A549 (cell line): ENCODE measurements around the gene LMO2. TPM values are rescaled to one million over a fixed set of nuclear protein-coding genes. Genes with fewer than 3 reads are reported as not detected.

Source experiments
- ATAC-seq, 2 experiments: fragments of 200-7000 bp in 1 of 2; fragments of >200 bp in 1 of 2; cut with Nextera tagmentation in 1 of 2; cut with Tn5 transposase in 1 of 2; 3 replicates each; pipeline versions ENCODE4 v1.8.0 to v1.9.1; 2018 to 2020; ENCODE audit warnings: mild to moderate bottlenecking in 1 of 2, moderate library complexity in 1 of 2
- CTCF ChIA-PET: fragments of 300-600 bp; sonication (Branson Sonifier 250); formaldehyde crosslinking; extraction: SDS; loops from one replicate; lab custom pipeline; 2021; ENCODE audit warnings: antibody characterized with exemption, inconsistent platforms; lab: Yijun Ruan, JAX
- POLR2A ChIA-PET: fragments of 350-600 bp; formaldehyde crosslinking; extraction: SDS; loops from one replicate; lab custom pipeline; 2021; ENCODE audit warnings: antibody characterized with exemption, inconsistent platforms; lab: Yijun Ruan, JAX
- DNase-seq, 2 experiments: peaks; one replicate each; pipeline versions ENCODE4 v3.0.0 to v3.0.0-alpha.2; 2011 to 2016; ENCODE audit warnings: low read depth in 1 of 2, low spot score in 1 of 2
- FAIRE-seq: peaks from 2 replicates; lab custom pipeline; 2011; peaks lifted over from hg19 to GRCh38; lab: Jason Lieb, UNC
- H3K27ac ChIP-seq, 2 experiments: fragments of >200 bp; sonication (Bioruptor Twin); formaldehyde crosslinking; 3 replicates each; pipeline ENCODE4 v1.5.1; 2016 to 2017
- H3K4me1 ChIP-seq: fragments of >200 bp; sonication (Bioruptor Twin); formaldehyde crosslinking; 3 replicates; pipeline ENCODE4 v1.6.1; 2016
- H3K4me2 ChIP-seq: fragments of >200 bp; sonication (Bioruptor Twin); formaldehyde crosslinking; 3 replicates; pipeline ENCODE4 v1.6.1; 2016
- H3K4me3 ChIP-seq: fragments of >200 bp; sonication (Bioruptor Twin); formaldehyde crosslinking; 3 replicates; pipeline ENCODE4 v1.5.1; 2016
- H3K9me3 ChIP-seq: fragments of >200 bp; sonication (Bioruptor Twin); formaldehyde crosslinking; 3 replicates; pipeline ENCODE4 v1.6.1; 2016
- CBX2 ChIP-seq: fragments of 200-600 bp; sonication (generic); IDR thresholded peaks from 2 replicates; pipeline ENCODE4 v1.6.1; 2016; ENCODE audit warnings: low read depth, mild to moderate bottlenecking, borderline replicate concordance
- FOXS1 ChIP-seq: fragments of 250-450 bp; sonication (Bioruptor Pico); IDR thresholded peaks from 2 replicates; pipeline ENCODE4 v1.5.0; 2020; ENCODE audit warnings: mild to moderate bottlenecking, moderate library complexity
- HOXA7 ChIP-seq: fragments of 250-450 bp; sonication (Bioruptor Pico); IDR thresholded peaks from 2 replicates; pipeline ENCODE4 v1.5.0; 2020; ENCODE audit warnings: mild to moderate bottlenecking, moderate library complexity
- JUNB ChIP-seq: fragments of >200 bp; sonication (Bioruptor Twin); formaldehyde crosslinking; IDR thresholded peaks from 2 replicates; pipeline ENCODE4 v1.6.1; 2016
- MAZ ChIP-seq: fragments of 150-350 bp; IDR thresholded peaks from 2 replicates; pipeline ENCODE4 v1.6.1; 2014; ENCODE audit warnings: antibody characterized with exemption, low read depth, low read length, borderline replicate concordance
- NR3C1 ChIP-seq: fragments of >200 bp; sonication (Bioruptor Twin); formaldehyde crosslinking; IDR thresholded peaks from 3 replicates; pipeline ENCODE4 v1.6.1; 2017
- RCOR1 ChIP-seq: fragments of 150-350 bp; IDR thresholded peaks from 2 replicates; pipeline ENCODE4 v1.6.1; 2014; ENCODE audit warnings: antibody characterized with exemption, low read length, low read depth
- REST ChIP-seq: fragments of 200-600 bp; sonication (generic); IDR thresholded peaks from 2 replicates; pipeline ENCODE4 v1.6.1; 2016; ENCODE audit warnings: antibody characterized with exemption, mild to moderate bottlenecking, moderate library complexity
- TP53 ChIP-seq: fragments of 250-450 bp; sonication (Bioruptor Pico); IDR thresholded peaks from 2 replicates; pipeline ENCODE4 v1.5.0; 2021; ENCODE audit warnings: mild to moderate bottlenecking, moderate library complexity
- ZFP36 ChIP-seq: fragments of 450-650 bp; IDR thresholded peaks from 2 replicates; pipeline ENCODE4 v1.6.1; 2014; ENCODE audit warnings: borderline replicate concordance; ENCODE audit not compliant: partially characterized antibody
- ZNF302 ChIP-seq: fragments of 250-450 bp; sonication (Bioruptor Pico); IDR thresholded peaks from 2 replicates; pipeline ENCODE4 v1.9.0; 2021; ENCODE audit warnings: inconsistent platforms, mild to moderate bottlenecking, moderate library complexity
- WGBS: methylation state at CpG from one replicate; pipeline ENCODE4 v1.1.6; 2017; ENCODE audit errors: missing lambda C conversion rate; 5-methylcytosine and 5-hydroxymethylcytosine counted together
- polyA plus RNA-seq, 4 experiments: library from polyadenylated mRNA; depleted of rRNA in 3 of 4; stranded (reverse); fragments of >200 nt; fragmentation: RNase III in 1 of 4; extraction: RNeasy Plus Mini Kit Qiagen cat#74134 plus additional on column Dnase treatment in 1 of 4; gene quantifications; 2 replicates in 3 of 4; 3 replicates in 1 of 4; pipeline ENCODE4 v1.2.3, GENCODE V29; 2011 to 2017
- TF ChIP-seq, protein P1 (sequence below): IDR thresholded peaks from 2 replicates; pipeline ENCODE4 v1.6.1; 2012; ENCODE audit warnings: low read depth, borderline replicate concordance
- TF ChIP-seq, protein P2 (sequence below): fragments of 250-450 bp; sonication (Bioruptor Pico); IDR thresholded peaks from 2 replicates; pipeline ENCODE4 v1.5.0; 2020; ENCODE audit warnings: low read depth, mild to moderate bottlenecking, moderate library complexity
- TF ChIP-seq, protein P3 (sequence below): fragments of >200 bp; sonication (Bioruptor Twin); formaldehyde crosslinking; IDR thresholded peaks from 3 replicates; pipeline ENCODE4 v1.6.1; 2016
- TF ChIP-seq, protein P4 (sequence below): fragments of 150-350 bp; IDR thresholded peaks from 2 replicates; pipeline ENCODE4 v1.6.1; 2014; ENCODE audit warnings: low read depth, mild to moderate bottlenecking, low read length
- TF ChIP-seq, protein P5 (sequence below): fragments of 450-650 bp; IDR thresholded peaks from 2 replicates; pipeline ENCODE4 v1.6.1; 2014; ENCODE audit warnings: antibody characterized with exemption

The LMO2 gene
- polyA plus RNA-seq, 2 of the 4 experiments (the other 2 are of a cell fraction): 0.12 to 0.15 TPM

DNA sequence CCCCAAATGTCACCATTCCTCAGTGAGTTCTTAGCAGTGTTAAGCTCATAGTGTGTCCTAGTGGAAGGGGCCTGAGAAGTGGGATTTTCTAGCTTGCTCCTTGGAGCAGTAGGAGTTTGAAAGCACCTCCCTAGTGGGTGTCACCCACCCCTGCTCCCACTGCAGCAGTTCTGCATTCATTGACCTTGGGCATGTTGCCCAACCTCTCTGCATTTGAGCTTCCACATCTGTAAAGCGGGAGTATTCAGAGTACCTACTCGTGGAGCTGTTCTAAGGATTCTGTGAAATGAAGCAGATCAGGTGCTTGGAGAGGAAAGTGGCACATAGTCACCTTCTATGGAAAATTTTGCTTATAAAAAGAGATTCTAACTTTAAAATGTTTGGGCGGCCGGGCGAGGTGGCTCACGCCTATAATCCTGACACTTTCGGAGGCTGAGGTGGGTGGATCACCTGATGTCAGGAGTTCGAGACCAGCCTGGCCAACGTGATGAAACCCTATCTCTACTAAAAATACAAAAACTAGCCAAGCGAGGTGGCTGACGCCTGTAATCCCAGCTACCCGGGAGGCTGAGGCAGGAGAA is 16.9 kb downstream of the LMO2 start:
- H3K4me3 ChIP-seq: no peak overlapping the region
- no peaks in the 10 kb centered on the region for H3K4me1 ChIP-seq
- ATAC-seq (no peak), DNase-seq (no peak), FAIRE-seq (no peak)
- H3K27ac ChIP-seq: no peak overlapping the region
- CTCF ChIA-PET: interaction anchor here (0.7 to 2.3 kb wide), 10 partner anchors 11 to 113 kb away, joined by 3 to 9 read pairs (median 4); no protein-coding TSS in a partner anchor
- H3K4me2 ChIP-seq: no peak overlapping the region
- WGBS: 63% methylated on average over 12 of the region's 12 CpGs
- POLR2A ChIA-PET: no interaction called here
- no peaks in the 10 kb centered on the region for H3K9me3 ChIP-seq
- TF ChIP-seq, protein P1, sequence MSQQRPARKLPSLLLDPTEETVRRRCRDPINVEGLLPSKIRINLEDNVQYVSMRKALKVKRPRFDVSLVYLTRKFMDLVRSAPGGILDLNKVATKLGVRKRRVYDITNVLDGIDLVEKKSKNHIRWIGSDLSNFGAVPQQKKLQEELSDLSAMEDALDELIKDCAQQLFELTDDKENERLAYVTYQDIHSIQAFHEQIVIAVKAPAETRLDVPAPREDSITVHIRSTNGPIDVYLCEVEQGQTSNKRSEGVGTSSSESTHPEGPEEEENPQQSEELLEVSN: no peak
- TF ChIP-seq HOXA7 (CRISPR knock-in tag) (no peak), NR3C1 (no peak), RCOR1 (no peak), ZFP36 (no peak), CBX2 (no peak), REST (no peak), ZNF302 (CRISPR knock-in tag) (no peak), MAZ (no peak), JUNB (no peak)
- TF ChIP-seq, protein P2, sequence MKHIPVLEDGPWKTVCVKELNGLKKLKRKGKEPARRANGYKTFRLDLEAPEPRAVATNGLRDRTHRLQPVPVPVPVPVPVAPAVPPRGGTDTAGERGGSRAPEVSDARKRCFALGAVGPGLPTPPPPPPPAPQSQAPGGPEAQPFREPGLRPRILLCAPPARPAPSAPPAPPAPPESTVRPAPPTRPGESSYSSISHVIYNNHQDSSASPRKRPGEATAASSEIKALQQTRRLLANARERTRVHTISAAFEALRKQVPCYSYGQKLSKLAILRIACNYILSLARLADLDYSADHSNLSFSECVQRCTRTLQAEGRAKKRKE: no peak
- TF ChIP-seq, protein P3, sequence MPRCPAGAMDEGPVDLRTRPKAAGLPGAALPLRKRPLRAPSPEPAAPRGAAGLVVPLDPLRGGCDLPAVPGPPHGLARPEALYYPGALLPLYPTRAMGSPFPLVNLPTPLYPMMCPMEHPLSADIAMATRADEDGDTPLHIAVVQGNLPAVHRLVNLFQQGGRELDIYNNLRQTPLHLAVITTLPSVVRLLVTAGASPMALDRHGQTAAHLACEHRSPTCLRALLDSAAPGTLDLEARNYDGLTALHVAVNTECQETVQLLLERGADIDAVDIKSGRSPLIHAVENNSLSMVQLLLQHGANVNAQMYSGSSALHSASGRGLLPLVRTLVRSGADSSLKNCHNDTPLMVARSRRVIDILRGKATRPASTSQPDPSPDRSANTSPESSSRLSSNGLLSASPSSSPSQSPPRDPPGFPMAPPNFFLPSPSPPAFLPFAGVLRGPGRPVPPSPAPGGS: no peak

GRCh38 chr11:33874433-33874832 is 17.4 kb downstream of the LMO2 start:
- Histone ChIP-seq H3K4me1 (no peaks in the 10 kb centered on the region), H3K9me3 (no peaks in the 10 kb centered on the region)
- CTCF ChIA-PET: interaction anchor here (1.2 to 2.3 kb wide), 6 partner anchors 10 to 113 kb away, joined by 3 to 9 read pairs (median 6); no protein-coding TSS in a partner anchor
- FAIRE-seq: no peak
- ATAC-seq: no peak
- TF ChIP-seq ZFP36 (no peak), TP53 (CRISPR knock-in tag) (no peak), FOXS1 (CRISPR knock-in tag) (no peak)
- TF ChIP-seq, protein P4, sequence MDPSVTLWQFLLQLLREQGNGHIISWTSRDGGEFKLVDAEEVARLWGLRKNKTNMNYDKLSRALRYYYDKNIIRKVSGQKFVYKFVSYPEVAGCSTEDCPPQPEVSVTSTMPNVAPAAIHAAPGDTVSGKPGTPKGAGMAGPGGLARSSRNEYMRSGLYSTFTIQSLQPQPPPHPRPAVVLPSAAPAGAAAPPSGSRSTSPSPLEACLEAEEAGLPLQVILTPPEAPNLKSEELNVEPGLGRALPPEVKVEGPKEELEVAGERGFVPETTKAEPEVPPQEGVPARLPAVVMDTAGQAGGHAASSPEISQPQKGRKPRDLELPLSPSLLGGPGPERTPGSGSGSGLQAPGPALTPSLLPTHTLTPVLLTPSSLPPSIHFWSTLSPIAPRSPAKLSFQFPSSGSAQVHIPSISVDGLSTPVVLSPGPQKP: no peak
- TF ChIP-seq, protein P5, sequence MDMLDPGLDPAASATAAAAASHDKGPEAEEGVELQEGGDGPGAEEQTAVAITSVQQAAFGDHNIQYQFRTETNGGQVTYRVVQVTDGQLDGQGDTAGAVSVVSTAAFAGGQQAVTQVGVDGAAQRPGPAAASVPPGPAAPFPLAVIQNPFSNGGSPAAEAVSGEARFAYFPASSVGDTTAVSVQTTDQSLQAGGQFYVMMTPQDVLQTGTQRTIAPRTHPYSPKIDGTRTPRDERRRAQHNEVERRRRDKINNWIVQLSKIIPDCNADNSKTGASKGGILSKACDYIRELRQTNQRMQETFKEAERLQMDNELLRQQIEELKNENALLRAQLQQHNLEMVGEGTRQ: no peak
- TF ChIP-seq, all 56 proteins: peak for 0
- POLR2A ChIA-PET: no interaction called here
- Histone ChIP-seq H3K4me2 (no peak overlapping the region), H3K4me3 (no peak overlapping the region), H3K27ac (no peak overlapping the region)
- 28% methylated on average over 3 of the region's 3 CpGs for WGBS
- no peak for DNase-seq
